ENCODE results near the gene GALC.

- no peak for TF ChIP-seq NR1H2 (CRISPR knock-in tag; IDR thresholded peaks at IDR 0.05)
- TF ChIP-seq SMAD4 (CRISPR knock-in tag; IDR thresholded peaks at IDR 0.05): no peak
- no peak for TF ChIP-seq IRF2 (CRISPR knock-in tag; IDR thresholded peaks at IDR 0.05; ENCODE audit: borderline replicate concordance, low read depth)
- TF ChIP-seq CTCF (IDR thresholded peaks at IDR 0.05): no peak
- no peak for TF ChIP-seq SMAD3 (CRISPR knock-in tag; IDR thresholded peaks at IDR 0.05; ENCODE audit: borderline replicate concordance)
- TF ChIP-seq, protein P1, sequence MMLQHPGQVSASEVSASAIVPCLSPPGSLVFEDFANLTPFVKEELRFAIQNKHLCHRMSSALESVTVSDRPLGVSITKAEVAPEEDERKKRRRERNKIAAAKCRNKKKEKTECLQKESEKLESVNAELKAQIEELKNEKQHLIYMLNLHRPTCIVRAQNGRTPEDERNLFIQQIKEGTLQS (CRISPR knock-in tag; conservative IDR thresholded peaks at IDR 0.05): no peak
- TF ChIP-seq HMGXB4 (CRISPR knock-in tag; IDR thresholded peaks at IDR 0.05): no peak
- TF ChIP-seq, protein P2, sequence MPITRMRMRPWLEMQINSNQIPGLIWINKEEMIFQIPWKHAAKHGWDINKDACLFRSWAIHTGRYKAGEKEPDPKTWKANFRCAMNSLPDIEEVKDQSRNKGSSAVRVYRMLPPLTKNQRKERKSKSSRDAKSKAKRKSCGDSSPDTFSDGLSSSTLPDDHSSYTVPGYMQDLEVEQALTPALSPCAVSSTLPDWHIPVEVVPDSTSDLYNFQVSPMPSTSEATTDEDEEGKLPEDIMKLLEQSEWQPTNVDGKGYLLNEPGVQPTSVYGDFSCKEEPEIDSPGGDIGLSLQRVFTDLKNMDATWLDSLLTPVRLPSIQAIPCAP (CRISPR knock-in tag; IDR thresholded peaks at IDR 0.05): no peak
Observed at GRCh38 chr14:88029500-88029899, 36.5 kb upstream of the GALC start.

Measured in WTC11 (cell line).